ENCODE data around the gene HLA-DMA. TPM values are rescaled to one million over a fixed set of nuclear protein-coding genes. Genes with fewer than 3 reads are reported as not detected.

The HLA-DMA gene
- total RNA-seq, 1 experiment from 2014 or later: 3.0 TPM

DNA sequence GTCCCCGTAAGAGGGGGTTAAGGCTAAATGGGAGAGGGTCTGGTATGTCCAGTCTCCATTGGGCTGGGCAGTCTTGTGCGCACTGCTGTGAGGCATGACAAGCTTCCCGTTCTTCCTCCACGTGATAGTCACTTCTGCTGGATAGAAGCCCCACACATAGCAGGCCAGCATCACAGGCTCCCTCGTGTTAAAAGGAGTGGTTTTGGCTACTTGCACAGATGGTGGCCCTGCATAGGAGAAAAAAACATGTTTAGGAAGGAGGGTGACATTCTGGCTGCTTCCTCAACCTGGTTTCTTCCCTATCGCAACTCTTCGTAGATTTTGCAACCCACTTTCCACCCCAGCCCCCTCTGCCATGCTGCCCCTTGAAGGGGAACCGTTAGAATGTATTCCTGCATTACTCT is 15.7 kb downstream of the HLA-DMA start:
- CTCF ChIA-PET: interaction anchor here (1.2 kb wide), 1 partner anchor 47 kb away, joined by 3 read pairs; no protein-coding TSS in a partner anchor

DNA sequence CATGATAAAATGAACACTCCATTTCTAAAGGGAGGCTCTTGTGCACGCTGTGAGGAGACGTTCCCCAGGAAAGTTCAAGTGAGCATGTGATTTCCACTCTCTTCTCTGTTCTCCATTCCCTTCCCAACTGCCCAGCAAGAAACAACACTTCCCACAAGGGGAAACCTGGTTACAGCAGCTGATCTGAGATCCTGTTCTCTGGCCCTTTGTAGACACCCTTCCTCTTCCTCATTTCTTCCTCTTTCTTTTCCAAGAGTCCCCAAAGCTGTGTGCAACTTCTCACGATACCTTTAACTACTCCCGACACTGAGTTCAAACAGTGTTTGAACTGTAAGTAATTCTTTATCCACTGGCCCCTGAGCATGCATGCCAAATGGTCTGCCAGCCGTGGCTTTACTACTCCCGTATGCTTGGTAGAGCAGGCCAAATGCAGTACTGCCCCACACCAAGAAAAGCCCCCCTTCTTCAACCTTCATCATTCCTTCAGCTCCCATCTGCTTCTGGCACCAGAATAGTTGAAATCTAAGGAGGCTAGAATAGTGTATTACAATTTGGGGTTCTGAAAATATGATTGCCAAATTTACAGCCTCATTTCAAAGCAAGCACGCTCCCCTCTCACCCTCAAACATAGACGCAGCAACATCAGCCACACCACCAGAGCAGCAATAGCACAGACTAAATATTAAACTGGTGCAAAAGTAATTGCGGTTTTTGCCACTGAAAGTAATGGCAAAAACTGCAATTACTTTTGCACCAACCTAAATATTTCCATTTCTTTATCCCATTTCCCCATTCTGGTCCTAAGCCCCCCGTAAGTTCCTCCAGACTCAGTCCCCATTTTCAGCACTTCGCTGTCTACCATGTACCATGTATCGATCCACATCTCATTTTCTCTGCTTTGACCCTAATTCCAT is 16.4 kb downstream of the HLA-DMA start:
- peaks cover 3% of the 10 kb centered on the region; the same call in 1 of the 2 replicates for H3K4me1 ChIP-seq (ENCODE audit: insufficient read depth, low read length)
- H3K36me3 ChIP-seq (ENCODE audit: low read depth, low read length): no peaks in the 10 kb centered on the region
- H3F3A ChIP-seq (ENCODE audit: low read length, unreplicated experiment): no peaks in the 10 kb centered on the region
- no peaks in the 10 kb centered on the region for H3K9me2 ChIP-seq (replicated peaks; ENCODE audit: low read length)
- POLR2A ChIA-PET (ENCODE audit: unreplicated experiment): no interaction called here
- no peak overlapping the region for H3K4me3 ChIP-seq (ENCODE audit: low read length)
- peaks cover 37% of the 10 kb centered on the region for H3K27me3 ChIP-seq (ENCODE audit: low read length)
- no peak overlapping the region for H3K27ac ChIP-seq (ENCODE audit: low read length)
- no peaks in the 10 kb centered on the region for H3K9me3 ChIP-seq (ENCODE audit: low read length)
- no peaks in the 10 kb centered on the region for H4K20me1 ChIP-seq (ENCODE audit: low read length)
- CTCF ChIA-PET: no interaction called here
- H3K4me2 ChIP-seq (ENCODE audit: low read length): no peak overlapping the region
- ATAC-seq (no peak), DNase-seq (no peak)
- TF ChIP-seq, protein P1, sequence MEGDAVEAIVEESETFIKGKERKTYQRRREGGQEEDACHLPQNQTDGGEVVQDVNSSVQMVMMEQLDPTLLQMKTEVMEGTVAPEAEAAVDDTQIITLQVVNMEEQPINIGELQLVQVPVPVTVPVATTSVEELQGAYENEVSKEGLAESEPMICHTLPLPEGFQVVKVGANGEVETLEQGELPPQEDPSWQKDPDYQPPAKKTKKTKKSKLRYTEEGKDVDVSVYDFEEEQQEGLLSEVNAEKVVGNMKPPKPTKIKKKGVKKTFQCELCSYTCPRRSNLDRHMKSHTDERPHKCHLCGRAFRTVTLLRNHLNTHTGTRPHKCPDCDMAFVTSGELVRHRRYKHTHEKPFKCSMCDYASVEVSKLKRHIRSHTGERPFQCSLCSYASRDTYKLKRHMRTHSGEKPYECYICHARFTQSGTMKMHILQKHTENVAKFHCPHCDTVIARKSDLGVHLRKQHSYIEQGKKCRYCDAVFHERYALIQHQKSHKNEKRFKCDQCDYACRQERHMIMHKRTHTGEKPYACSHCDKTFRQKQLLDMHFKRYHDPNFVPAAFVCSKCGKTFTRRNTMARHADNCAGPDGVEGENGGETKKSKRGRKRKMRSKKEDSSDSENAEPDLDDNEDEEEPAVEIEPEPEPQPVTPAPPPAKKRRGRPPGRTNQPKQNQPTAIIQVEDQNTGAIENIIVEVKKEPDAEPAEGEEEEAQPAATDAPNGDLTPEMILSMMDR (conservative IDR thresholded peaks at IDR 0.05; ENCODE audit: low read depth, low read length): no peak
- no peak for TF ChIP-seq EZH2phosphoT487 (IDR thresholded peaks at IDR 0.05; ENCODE audit: borderline replicate concordance, low read length)
- intact Hi-C loops (cut with micrococcal nuclease): no loop called here
- H2AFZ ChIP-seq (ENCODE audit: low read length): no peak overlapping the region
- H3K79me2 ChIP-seq (ENCODE audit: low read length): no peaks in the 10 kb centered on the region
- no TSS peak for BruUV-seq (replicated peaks)
- H3K9ac ChIP-seq (ENCODE audit: low read length): no peak overlapping the region

More for the DNA sequence above, 15.7 kb downstream of the HLA-DMA start:
- H3K27ac ChIP-seq (ENCODE audit: low read length): no peak overlapping the region
- no peak overlapping the region for H2AFZ ChIP-seq (ENCODE audit: low read length)
- H3K4me1 ChIP-seq (ENCODE audit: insufficient read depth, low read length): peaks cover 3% of the 10 kb centered on the region; the same call in 1 of the 2 replicates
- DNase-seq (no peak), ATAC-seq (no peak)
- TF ChIP-seq EZH2 (IDR thresholded peaks at IDR 0.05; ENCODE audit: low read length, unreplicated experiment) (no peak), EZH2phosphoT487 (IDR thresholded peaks at IDR 0.05; ENCODE audit: borderline replicate concordance, low read length) (no peak)
- TF ChIP-seq, protein P1 (conservative IDR thresholded peaks at IDR 0.05; ENCODE audit: low read depth, low read length): no peak
- no peak overlapping the region for H3K4me3 ChIP-seq (ENCODE audit: low read length)
- no peak overlapping the region for H3K4me2 ChIP-seq (ENCODE audit: low read length)
- H3K27me3 ChIP-seq (ENCODE audit: low read length): peaks cover 32% of the 10 kb centered on the region
- POLR2A ChIA-PET (ENCODE audit: unreplicated experiment): no interaction called here
- H4K20me1 ChIP-seq (ENCODE audit: low read length): no peaks in the 10 kb centered on the region
- H3K9me3 ChIP-seq (ENCODE audit: low read length): no peaks in the 10 kb centered on the region
- H3K9me2 ChIP-seq (replicated peaks; ENCODE audit: low read length): no peaks in the 10 kb centered on the region
- BruUV-seq (replicated peaks): no TSS peak
- H3K36me3 ChIP-seq (ENCODE audit: low read depth, low read length): no peaks in the 10 kb centered on the region
- no peak overlapping the region for H3K9ac ChIP-seq (ENCODE audit: low read length)
- intact Hi-C loops (cut with micrococcal nuclease): no loop called here
- no peaks in the 10 kb centered on the region for H3K79me2 ChIP-seq (ENCODE audit: low read length)
- no peaks in the 10 kb centered on the region for H3F3A ChIP-seq (ENCODE audit: low read length, unreplicated experiment)

All from PC-3 (cell line).